ENCODE measurements around the gene AUTS2.

- TF ChIP-seq MAX (CRISPR knock-in tag; IDR thresholded peaks at IDR 0.05) (no peak), SNRNP70 (optimal IDR thresholded peaks at IDR 0.05; ENCODE audit: low read depth, low read length) (no peak), KLF6 (CRISPR knock-in tag; IDR thresholded peaks at IDR 0.05; ENCODE audit: borderline replicate concordance) (no peak), U2AF1 (optimal IDR thresholded peaks at IDR 0.05; ENCODE audit: low read depth, low read length) (no peak), U2AF2 (optimal IDR thresholded peaks at IDR 0.05; ENCODE audit: low read depth, low read length) (no peak), CUX1 (CRISPR knock-in tag; IDR thresholded peaks at IDR 0.05) (no peak), GABPA (tag; conservative IDR thresholded peaks at IDR 0.05; ENCODE audit: low read depth) (no peak), CTCF (IDR thresholded peaks at IDR 0.05 in 2 of 3, conservative IDR thresholded peaks at IDR 0.05 in 1 of 3; ENCODE audit: insufficient read depth in 2 of 3, low read depth in 1 of 3, low read length in 3 of 3) (no peak), ZNF212 (CRISPR knock-in tag; IDR thresholded peaks at IDR 0.05) (no peak), ZNF24 (IDR thresholded peaks at IDR 0.05) (no peak), ZFP36 (IDR thresholded peaks at IDR 0.05; ENCODE audit: low read depth, low read length, partially characterized antibody) (no peak), EGR1 (conservative IDR thresholded peaks at IDR 0.05) (no peak)
Measured at GRCh38 chr7:70188901-70189650, 590.8 kb downstream of the AUTS2 start.
